Common myeloid progenitor, CD34-positive (primary cell): ENCODE results near the gene MAPT.

Source experiments
- CTCF ChIA-PET: fragments of 350-600 bp; sonication (Branson Sonifier 250); formaldehyde crosslinking; loops from one replicate; lab custom pipeline; 2021; ENCODE audit warnings: antibody characterized with exemption; lab: Charles Lee
- POLR2A ChIA-PET: fragments of 350-600 bp; sonication (Branson Sonifier 250); formaldehyde crosslinking; loops from one replicate; lab custom pipeline; 2021; ENCODE audit warnings: antibody characterized with exemption; lab: Charles Lee
- DNase-seq, 3 donors: peaks; one replicate each; pipeline versions ENCODE4 v3.0.0 to v3.0.0-alpha.2; 2013
- H3K27ac ChIP-seq, 2 experiments: 1 replicate in 1 of 2; 2 replicates in 1 of 2; pipeline ENCODE4 v1.7.0; 2013; ENCODE audit warnings: inconsistent platforms in 2 of 2, low read length in 2 of 2, mild to moderate bottlenecking in 2 of 2, low read depth in 1 of 2, moderate library complexity in 1 of 2; ENCODE audit not compliant: severe bottlenecking in 2 of 2, insufficient read depth in 1 of 2, poor library complexity in 1 of 2
- H3K27me3 ChIP-seq, 5 experiments: replicated peaks in 2 of 5; 1 replicate in 3 of 5; 2 replicates in 2 of 5; pipeline versions ENCODE4 v1.6.1 to v1.7.0; 2013; ENCODE audit warnings: low read length in 4 of 5, mild to moderate bottlenecking in 2 of 5, moderate library complexity in 2 of 5, inconsistent platforms in 1 of 5; ENCODE audit not compliant: insufficient read depth in 5 of 5, control insufficient read depth in 4 of 5
- H3K36me3 ChIP-seq, 4 experiments: 1 replicate in 2 of 4; 2 replicates in 2 of 4; pipeline versions ENCODE4 v1.6.1 to v1.7.0; 2013; ENCODE audit warnings: low read length in 3 of 4, control low read depth in 1 of 4, mild to moderate bottlenecking in 1 of 4; ENCODE audit not compliant: control insufficient read depth in 4 of 4, insufficient read depth in 4 of 4
- H3K4me1 ChIP-seq, 4 experiments: 1 replicate in 3 of 4; 2 replicates in 1 of 4; pipeline versions ENCODE4 v1.6.1 to v1.7.1; 2013; ENCODE audit warnings: low read length in 3 of 4, mild to moderate bottlenecking in 3 of 4, control low read depth in 1 of 4, inconsistent platforms in 1 of 4, moderate library complexity in 1 of 4; ENCODE audit not compliant: control insufficient read depth in 4 of 4, insufficient read depth in 4 of 4; ENCODE audit errors: control extremely low read depth in 1 of 4
- H3K4me3 ChIP-seq, 7 experiments: 1 replicate in 4 of 7; 2 replicates in 3 of 7; pipeline versions ENCODE4 v1.5.1 to v1.7.0; 2013; ENCODE audit warnings: mild to moderate bottlenecking in 7 of 7, low read length in 6 of 7, moderate library complexity in 6 of 7, inconsistent platforms in 2 of 7, low read depth in 2 of 7, control low read depth in 1 of 7; ENCODE audit not compliant: insufficient read depth in 4 of 7, control insufficient read depth in 1 of 7; ENCODE audit errors: extremely low read depth in 1 of 7
- H3K9me3 ChIP-seq, 5 experiments: 1 replicate in 4 of 5; 2 replicates in 1 of 5; pipeline versions ENCODE4 v1.6.1 to v1.7.1; 2013; ENCODE audit warnings: low read length in 4 of 5, mild to moderate bottlenecking in 2 of 5, inconsistent platforms in 1 of 5, low read depth in 1 of 5, moderate library complexity in 1 of 5; ENCODE audit not compliant: control insufficient read depth in 4 of 5, insufficient read depth in 2 of 5; ENCODE audit errors: control extremely low read depth in 1 of 5
- WGBS: methylation state at CpG from one replicate; pipeline ENCODE4 v1.1.5; 2013; ENCODE audit not compliant: insufficient coverage; 5-methylcytosine and 5-hydroxymethylcytosine counted together

The MAPT gene

GRCh38 chr17:46008591-46008990 is 114.2 kb downstream of the MAPT start:
- H3K9me3 ChIP-seq = no peaks in the 10 kb centered on the region
- ChIA-PET CTCF (interaction anchor here (1.4 kb wide), 1 partner anchor 36 kb away, joined by 3 read pairs; no protein-coding TSS in a partner anchor), POLR2A (no interaction called here)
- H3K4me3 ChIP-seq = no peak overlapping the region
- H3K27me3 ChIP-seq = no peaks in the 10 kb centered on the region
- no peak overlapping the region for H3K27ac ChIP-seq
- no peak for DNase-seq
- 96% methylated on average over 7 of the region's 9 CpGs for WGBS
- no peaks in the 10 kb centered on the region for H3K4me1 ChIP-seq
- H3K36me3 ChIP-seq = no peaks in the 10 kb centered on the region

GRCh38 chr17:46009681-46010596 is 115.6 kb downstream of the MAPT start:
- no peaks in the 10 kb centered on the region for H3K36me3 ChIP-seq
- no peak for DNase-seq
- no peak overlapping the region for H3K27ac ChIP-seq
- POLR2A ChIA-PET = no interaction called here
- CTCF ChIA-PET = no interaction called here
- no peaks in the 10 kb centered on the region for H3K27me3 ChIP-seq
- 90% methylated on average over 33 of the region's 33 CpGs for WGBS
- no peak overlapping the region for H3K4me3 ChIP-seq
- no peaks in the 10 kb centered on the region for H3K4me1 ChIP-seq
- H3K9me3 ChIP-seq = no peaks in the 10 kb centered on the region

GRCh38 chr17:46010597-46011186 is 116.3 kb downstream of the MAPT start:
- Histone ChIP-seq H3K36me3 (no peaks in the 10 kb centered on the region), H3K27me3 (no peaks in the 10 kb centered on the region), H3K4me1 (no peaks in the 10 kb centered on the region), H3K4me3 (no peak overlapping the region), H3K27ac (no peak overlapping the region), H3K9me3 (no peaks in the 10 kb centered on the region)
- whole genome bisulfite sequencing = 93% methylated on average over 16 of the region's 16 CpGs
- POLR2A ChIA-PET = no interaction called here
- DNase-seq = no peak
- CTCF ChIA-PET = interaction anchor here (3.5 kb wide), 1 partner anchor 9 kb away, joined by 20 read pairs; the partner anchor contains the start of gene STH

GRCh38 chr17:46011711-46012505 is 117.6 kb downstream of the MAPT start:
- Histone ChIP-seq H3K4me1 (no peaks in the 10 kb centered on the region), H3K36me3 (no peaks in the 10 kb centered on the region), H3K27me3 (no peaks in the 10 kb centered on the region), H3K4me3 (no peak overlapping the region), H3K9me3 (no peaks in the 10 kb centered on the region), H3K27ac (no peak overlapping the region)
- WGBS = 91% methylated on average over 25 of the region's 28 CpGs
- DNase-seq = no peak
- ChIA-PET CTCF (interaction anchor here (3.5 kb wide), 1 partner anchor 10 kb away, joined by 20 read pairs; the partner anchor contains the start of gene STH), POLR2A (no interaction called here)

GRCh38 chr17:46012506-46013079 is 118.2 kb downstream of the MAPT start:
- Histone ChIP-seq H3K36me3 (no peaks in the 10 kb centered on the region), H3K27ac (no peak overlapping the region), H3K9me3 (no peaks in the 10 kb centered on the region), H3K4me1 (no peaks in the 10 kb centered on the region), H3K27me3 (no peaks in the 10 kb centered on the region), H3K4me3 (no peak overlapping the region)
- 91% methylated on average over 6 of the region's 11 CpGs for WGBS
- CTCF ChIA-PET = interaction anchor here (3.5 kb wide), 1 partner anchor 11 kb away, joined by 20 read pairs; the partner anchor contains the start of gene STH
- POLR2A ChIA-PET = no interaction called here
- DNase-seq = no peak

- WGBS = 79% methylated on average over 7 of the region's 7 CpGs
- no peaks in the 10 kb centered on the region for H3K9me3 ChIP-seq
These were observed 118.8 kb downstream of the MAPT start for GRCh38 chr17:46013127-46013501.

More at GRCh38 chr17:46013127-46013501, 118.8 kb downstream of the MAPT start:
- Histone ChIP-seq H3K4me1 (no peaks in the 10 kb centered on the region), H3K4me3 (no peak overlapping the region), H3K27ac (no peak overlapping the region), H3K36me3 (no peaks in the 10 kb centered on the region), H3K27me3 (no peaks in the 10 kb centered on the region)
- ChIA-PET CTCF (interaction anchor here (3.5 kb wide), 1 partner anchor 12 kb away, joined by 20 read pairs; the partner anchor contains the start of gene STH), POLR2A (no interaction called here)
- no peak for DNase-seq
